KMS-11 (cell line): Measurements from ENCODE around the gene SLC11A2.
A peak's percentile ranks its signal among the peaks of the same experiment; 100 is the strongest.

ENCODE experiments used
- H2AFZ ChIP-seq: fragments of 200-600 bp; sonication (generic); 2 replicates; pipeline ENCODE4 v1.6.1; 2016; ENCODE audit warnings: antibody characterized with exemption, mixed run types, low read depth
- H3K27ac ChIP-seq: fragments of 200-600 bp; sonication (generic); 2 replicates; pipeline ENCODE4 v1.6.1; 2016; ENCODE audit warnings: mild to moderate bottlenecking, mixed run types
- H3K27me3 ChIP-seq: fragments of 200-600 bp; sonication (generic); 2 replicates; pipeline ENCODE4 v1.6.1; 2017; ENCODE audit warnings: mild to moderate bottlenecking, low read depth, mixed run types, moderate library complexity; ENCODE audit not compliant: insufficient read depth
- H3K36me3 ChIP-seq: fragments of 200-600 bp; sonication (generic); 2 replicates; pipeline ENCODE4 v1.6.1; 2017; ENCODE audit warnings: mild to moderate bottlenecking, mixed run types; ENCODE audit not compliant: insufficient read depth
- H3K4me1 ChIP-seq: fragments of 200-600 bp; sonication (generic); 2 replicates; pipeline ENCODE4 v1.6.1; 2016; ENCODE audit warnings: mild to moderate bottlenecking, low read depth, mixed run types; ENCODE audit not compliant: poor library complexity, severe bottlenecking
- H3K4me2 ChIP-seq: fragments of 200-600 bp; sonication (generic); 2 replicates; pipeline ENCODE4 v1.7.0; 2016; ENCODE audit warnings: mild to moderate bottlenecking, mixed run types
- H3K4me3 ChIP-seq: fragments of 200-600 bp; sonication (generic); IDR thresholded peaks from 2 replicates; pipeline ENCODE4 v1.6.1; 2017; ENCODE audit warnings: low read depth, low read length, mixed read lengths; ENCODE audit not compliant: insufficient read depth
- H3K79me2 ChIP-seq: fragments of 200-600 bp; sonication (generic); 2 replicates; pipeline ENCODE4 v1.6.1; 2016; ENCODE audit warnings: low read depth, mixed run types; ENCODE audit not compliant: insufficient read depth
- H3K9ac ChIP-seq: fragments of 200-600 bp; sonication (generic); 2 replicates; pipeline ENCODE4 v1.6.1; 2016; ENCODE audit warnings: mild to moderate bottlenecking, mixed run types
- H4K20me1 ChIP-seq: fragments of 200-600 bp; sonication (generic); 2 replicates; pipeline ENCODE4 v1.6.1; 2016; ENCODE audit warnings: mild to moderate bottlenecking, mixed run types; ENCODE audit not compliant: insufficient read depth
- TF ChIP-seq, protein P1 (sequence below): fragments of 200-600 bp; sonication (generic); conservative IDR thresholded peaks from 2 replicates; pipeline ENCODE4 v1.6.1; 2017; ENCODE audit warnings: low read depth, mild to moderate bottlenecking, antibody characterized with exemption, low read length, moderate library complexity, mixed read lengths

Gene SLC11A2

DNA sequence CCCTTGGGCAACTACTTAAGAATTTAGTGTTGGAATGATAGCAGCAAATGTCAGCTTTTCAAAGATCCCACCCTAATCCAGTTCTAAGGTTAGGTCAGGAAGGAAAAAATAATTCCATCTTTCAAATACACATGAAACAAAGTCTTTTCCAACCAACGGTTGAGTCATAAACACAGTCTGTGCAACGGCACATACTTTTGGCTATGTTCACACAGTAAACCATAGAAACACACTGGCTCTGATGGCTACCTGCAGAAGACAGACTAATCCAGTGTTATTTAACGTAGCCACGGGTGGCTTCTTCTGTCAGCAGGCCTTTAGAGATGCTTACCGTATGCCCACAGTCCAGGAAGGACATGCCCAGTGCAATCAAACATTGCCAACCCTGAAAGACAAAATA lies 38.1 kb downstream of the SLC11A2 start:
- peaks cover 21% of the 10 kb centered on the region for H3K4me1 ChIP-seq
- no peaks in the 10 kb centered on the region for H4K20me1 ChIP-seq
- no peaks in the 10 kb centered on the region for H3K36me3 ChIP-seq
- H2AFZ ChIP-seq: no peak overlapping the region
- H3K27ac ChIP-seq: no peak overlapping the region
- no peak overlapping the region for H3K9ac ChIP-seq
- TF ChIP-seq, protein P1, sequence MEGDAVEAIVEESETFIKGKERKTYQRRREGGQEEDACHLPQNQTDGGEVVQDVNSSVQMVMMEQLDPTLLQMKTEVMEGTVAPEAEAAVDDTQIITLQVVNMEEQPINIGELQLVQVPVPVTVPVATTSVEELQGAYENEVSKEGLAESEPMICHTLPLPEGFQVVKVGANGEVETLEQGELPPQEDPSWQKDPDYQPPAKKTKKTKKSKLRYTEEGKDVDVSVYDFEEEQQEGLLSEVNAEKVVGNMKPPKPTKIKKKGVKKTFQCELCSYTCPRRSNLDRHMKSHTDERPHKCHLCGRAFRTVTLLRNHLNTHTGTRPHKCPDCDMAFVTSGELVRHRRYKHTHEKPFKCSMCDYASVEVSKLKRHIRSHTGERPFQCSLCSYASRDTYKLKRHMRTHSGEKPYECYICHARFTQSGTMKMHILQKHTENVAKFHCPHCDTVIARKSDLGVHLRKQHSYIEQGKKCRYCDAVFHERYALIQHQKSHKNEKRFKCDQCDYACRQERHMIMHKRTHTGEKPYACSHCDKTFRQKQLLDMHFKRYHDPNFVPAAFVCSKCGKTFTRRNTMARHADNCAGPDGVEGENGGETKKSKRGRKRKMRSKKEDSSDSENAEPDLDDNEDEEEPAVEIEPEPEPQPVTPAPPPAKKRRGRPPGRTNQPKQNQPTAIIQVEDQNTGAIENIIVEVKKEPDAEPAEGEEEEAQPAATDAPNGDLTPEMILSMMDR: no peak
- no peaks in the 10 kb centered on the region for H3K27me3 ChIP-seq
- no peak overlapping the region for H3K4me2 ChIP-seq
- no peak overlapping the region for H3K4me3 ChIP-seq
- no peaks in the 10 kb centered on the region for H3K79me2 ChIP-seq

DNA sequence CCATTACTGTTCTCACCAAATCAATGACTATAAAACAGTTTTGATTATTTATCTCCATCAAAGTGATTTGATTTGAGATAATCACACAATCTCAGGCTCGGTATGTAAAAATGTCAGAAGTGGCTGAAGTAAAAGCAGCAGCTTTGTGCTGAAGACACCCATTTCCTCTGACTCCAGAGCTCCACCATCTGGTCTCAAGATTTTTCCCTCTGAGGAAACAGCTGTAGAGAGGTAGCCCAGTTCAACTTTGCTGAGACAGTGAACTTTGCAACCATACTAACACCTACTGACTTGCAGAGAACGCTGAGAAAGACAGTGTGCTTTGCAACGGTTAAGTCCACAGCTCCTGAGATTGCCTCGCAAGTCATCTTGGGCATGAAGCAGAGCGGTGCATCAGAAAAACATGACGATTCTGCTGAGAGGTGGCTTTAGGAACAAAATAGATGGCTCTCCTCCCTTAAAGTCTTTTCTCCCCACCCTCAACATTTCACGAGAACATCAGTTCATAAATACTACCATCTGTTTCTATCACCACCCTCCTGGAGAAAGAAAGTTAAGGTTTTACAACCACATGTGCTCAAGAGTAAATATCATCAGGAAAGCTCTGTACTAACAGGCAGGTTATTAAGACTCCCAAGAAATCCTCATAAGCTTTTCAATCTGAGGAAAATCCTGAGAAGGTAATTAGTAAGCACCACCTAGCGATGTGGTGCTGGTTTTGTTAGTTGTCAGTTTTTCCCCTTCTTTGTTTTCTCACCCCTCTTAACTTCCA lies 39.0 kb downstream of the SLC11A2 start:
- H3K4me1 ChIP-seq: peaks cover 22% of the 10 kb centered on the region
- no peak overlapping the region for H3K4me3 ChIP-seq
- no peak overlapping the region; the same call in 1 of the 2 replicates for H3K4me2 ChIP-seq
- no peaks in the 10 kb centered on the region for H3K79me2 ChIP-seq
- H4K20me1 ChIP-seq: no peaks in the 10 kb centered on the region
- no peak overlapping the region for H3K9ac ChIP-seq
- TF ChIP-seq, protein P1: peak; percentile 82
- no peak overlapping the region for H2AFZ ChIP-seq
- no peaks in the 10 kb centered on the region for H3K27me3 ChIP-seq
- peak overlapping the region; percentile 8; the same call in 1 of the 2 replicates for H3K27ac ChIP-seq
- no peaks in the 10 kb centered on the region for H3K36me3 ChIP-seq

DNA sequence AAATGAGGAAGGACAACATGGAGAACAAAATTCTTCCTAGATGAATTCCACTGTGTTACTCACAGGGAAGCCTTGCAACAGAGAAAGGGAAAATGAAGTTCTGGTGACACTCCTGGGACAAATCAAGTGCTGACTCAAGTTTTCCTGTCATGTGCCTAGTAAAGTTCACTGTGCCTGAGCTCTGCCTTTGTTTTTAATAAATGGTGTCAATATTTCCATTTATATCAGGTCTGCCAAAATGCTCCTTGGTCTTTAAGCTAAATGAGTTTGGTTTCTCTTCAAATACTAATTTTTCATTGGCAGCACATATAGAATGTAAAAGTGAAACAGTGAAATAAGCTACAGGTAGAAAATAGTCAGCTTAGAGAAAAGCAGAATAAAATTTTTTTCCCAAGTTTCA lies 40.9 kb downstream of the SLC11A2 start:
- Histone ChIP-seq H4K20me1 (no peaks in the 10 kb centered on the region), H3K9ac (no peak overlapping the region), H2AFZ (no peak overlapping the region), H3K36me3 (no peaks in the 10 kb centered on the region), H3K4me2 (no peak overlapping the region), H3K79me2 (no peaks in the 10 kb centered on the region), H3K4me3 (no peak overlapping the region), H3K27ac (no peak overlapping the region), H3K4me1 (peaks cover 40% of the 10 kb centered on the region), H3K27me3 (no peaks in the 10 kb centered on the region)
- TF ChIP-seq, protein P1: no peak

DNA sequence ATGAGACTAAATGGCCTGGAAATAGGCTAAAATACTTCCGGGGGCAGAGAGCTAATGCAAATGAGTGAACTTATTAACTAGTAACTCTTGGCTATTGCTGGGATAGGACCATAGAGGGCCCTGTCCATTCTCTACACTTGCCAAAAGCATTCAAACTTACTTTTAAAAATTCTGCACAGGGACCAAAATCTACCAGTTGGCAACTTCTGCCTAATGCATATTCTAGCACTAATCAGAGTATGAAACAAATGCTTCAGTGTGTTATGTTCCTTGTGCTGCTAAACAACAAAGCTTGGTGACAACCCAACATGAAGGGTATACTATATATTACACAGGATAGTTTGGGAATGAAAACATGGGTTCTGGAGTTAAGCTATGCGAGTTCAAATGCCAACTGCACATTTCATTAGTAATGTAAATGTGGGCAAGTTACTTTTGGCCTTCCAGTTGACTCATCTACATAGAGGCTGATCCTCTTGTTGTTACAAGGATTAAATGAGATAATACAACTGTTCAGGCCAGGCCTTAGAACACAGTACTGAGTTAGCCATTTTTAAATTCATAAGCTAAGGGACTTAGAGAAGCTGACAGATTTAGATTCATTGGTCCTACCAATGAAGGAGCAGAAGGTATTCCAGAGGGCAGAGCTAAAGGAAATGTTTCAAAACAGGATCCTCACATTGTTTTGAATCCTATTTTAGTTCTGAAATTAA lies 41.4 kb downstream of the SLC11A2 start:
- no peak overlapping the region for H3K27ac ChIP-seq
- no peak overlapping the region for H3K4me2 ChIP-seq
- H3K4me3 ChIP-seq: no peak overlapping the region

More for the DNA sequence above, 41.4 kb downstream of the SLC11A2 start:
- TF ChIP-seq, protein P1: no peak
- Histone ChIP-seq H3K27me3 (no peaks in the 10 kb centered on the region), H3K9ac (no peak overlapping the region), H3K79me2 (no peaks in the 10 kb centered on the region), H3K36me3 (no peaks in the 10 kb centered on the region), H4K20me1 (no peaks in the 10 kb centered on the region), H2AFZ (no peak overlapping the region), H3K4me1 (peaks cover 46% of the 10 kb centered on the region)
